ENCODE results near the gene DOCK7. TPM values are rescaled to one million over a fixed set of nuclear protein-coding genes. Genes with fewer than 3 reads are reported as not detected.
A peak's percentile ranks its signal among the peaks of the same experiment; 100 is the strongest.
"Not testable (repeated sequence)": the region's sequence is repeated elsewhere in the genome, so short reads cannot be mapped to it uniquely, and the experiment has no call there.

Gene DOCK7
- total RNA-seq, 2 experiments from 2014 or later, result 6.0 to 7.9 TPM

GRCh38 chr1:62529227-62529626 is 159.0 kb downstream of the DOCK7 start:
- Mint-ChIP-seq H3K27ac (no peak overlapping the region), H3K4me1 (ENCODE audit: low read depth) (no peaks in the 10 kb centered on the region), H3K36me3 (ENCODE audit: low read depth) (peaks cover 21% of the 10 kb centered on the region), H3K9me3 (no peaks in the 10 kb centered on the region), H3K27me3 (no peaks in the 10 kb centered on the region), H3K4me3 (no peak overlapping the region)
- Histone ChIP-seq H3K36me3 (ENCODE audit: insufficient read depth, low read length) (no peaks in the 10 kb centered on the region), H3K27ac (ENCODE audit: low read depth in 1 of 2, low read length in 2 of 2) (no peak overlapping the region), H3K4me3 (ENCODE audit: low read length) (no peak overlapping the region), H3K9me3 (ENCODE audit: control insufficient read depth in 1 of 2, insufficient read depth in 1 of 2, low read length in 2 of 2) (no peaks in the 10 kb centered on the region), H3K27me3 (ENCODE audit: control insufficient read depth in 1 of 2, insufficient read depth in 2 of 2, low read length in 2 of 2) (no peaks in the 10 kb centered on the region), H3K4me1 (ENCODE audit: insufficient read depth, low read length) (no peaks in the 10 kb centered on the region)
- ATAC-seq (ENCODE audit: poor library complexity) (no peak), DNase-seq (no peak)
- ChIA-PET CTCF (no interaction called here), POLR2A (interaction anchor here (1.1 kb wide), 1 partner anchor 21 kb away, joined by 3 read pairs; no protein-coding TSS in a partner anchor)
- intact Hi-C loops (cut with DNase I, micrococcal nuclease), result no loop called here
- no peak for TF ChIP-seq CTCF (IDR thresholded peaks at IDR 0.05)

- H3K27ac ChIP-seq (ENCODE audit: low read depth in 1 of 2, low read length in 2 of 2), result no peak overlapping the region
- Mint-ChIP-seq H3K27ac (no peak overlapping the region), H3K9me3 (no peaks in the 10 kb centered on the region), H3K4me1 (ENCODE audit: low read depth) (no peaks in the 10 kb centered on the region), H3K27me3 (no peaks in the 10 kb centered on the region), H3K36me3 (ENCODE audit: low read depth) (peaks cover 26% of the 10 kb centered on the region), H3K4me3 (no peak overlapping the region)
- DNase-seq, result peak in 3 of 14 experiments; percentile 23 to 39 (median 29)
- intact Hi-C loops (cut with DNase I, micrococcal nuclease), result no loop called here
- POLR2A ChIA-PET, result interaction anchor here (0.6 kb wide), 1 partner anchor 23 kb away, joined by 3 read pairs; no protein-coding TSS in a partner anchor
- H3K4me3 ChIP-seq (ENCODE audit: low read length), result no peak overlapping the region
- H3K9me3 ChIP-seq (ENCODE audit: control insufficient read depth in 1 of 2, insufficient read depth in 1 of 2, low read length in 2 of 2), result no peaks in the 10 kb centered on the region
- H3K36me3 ChIP-seq (ENCODE audit: insufficient read depth, low read length), result no peaks in the 10 kb centered on the region
- TF ChIP-seq CTCF (IDR thresholded peaks at IDR 0.05), result no peak
- no peaks in the 10 kb centered on the region for H3K4me1 ChIP-seq (ENCODE audit: insufficient read depth, low read length)
- no peaks in the 10 kb centered on the region for H3K27me3 ChIP-seq (ENCODE audit: control insufficient read depth in 1 of 2, insufficient read depth in 2 of 2, low read length in 2 of 2)
- CTCF ChIA-PET, result no interaction called here
- ATAC-seq (ENCODE audit: poor library complexity), result no peak
Measured at GRCh38 chr1:62528015-62528414, 160.2 kb downstream of the DOCK7 start.

- H3K36me3 ChIP-seq (ENCODE audit: insufficient read depth, low read length); H3K9me3 ChIP-seq (ENCODE audit: control insufficient read depth in 1 of 2, insufficient read depth in 1 of 2, low read length in 2 of 2); H3K4me3 ChIP-seq (ENCODE audit: low read length); H3K27ac Mint-ChIP-seq; DNase-seq; H3K9me3 Mint-ChIP-seq; ATAC-seq (ENCODE audit: poor library complexity); intact Hi-C loops (cut with DNase I, micrococcal nuclease); H3K27ac ChIP-seq (ENCODE audit: low read depth in 1 of 2, low read length in 2 of 2); H3K27me3 Mint-ChIP-seq; CTCF ChIA-PET; H3K4me3 Mint-ChIP-seq; POLR2A ChIA-PET; H3K4me1 ChIP-seq (ENCODE audit: insufficient read depth, low read length); H3K27me3 ChIP-seq (ENCODE audit: control insufficient read depth in 1 of 2, insufficient read depth in 2 of 2, low read length in 2 of 2); H3K4me1 Mint-ChIP-seq (ENCODE audit: low read depth): not testable (repeated sequence)
- peaks cover 26% of the 10 kb centered on the region for H3K36me3 Mint-ChIP-seq (ENCODE audit: low read depth)
Measured at GRCh38 chr1:62527346-62527745, 160.8 kb downstream of the DOCK7 start.

GRCh38 chr1:62523860-62524259 is 164.3 kb downstream of the DOCK7 start:
- H3K4me1 Mint-ChIP-seq (ENCODE audit: low read depth), result no peaks in the 10 kb centered on the region
- Histone ChIP-seq H3K27ac (ENCODE audit: low read depth in 1 of 2, low read length in 2 of 2) (no peak overlapping the region), H3K4me3 (ENCODE audit: low read length) (no peak overlapping the region), H3K9me3 (ENCODE audit: control insufficient read depth in 1 of 2, insufficient read depth in 1 of 2, low read length in 2 of 2) (no peaks in the 10 kb centered on the region), H3K36me3 (ENCODE audit: insufficient read depth, low read length) (no peaks in the 10 kb centered on the region), H3K4me1 (ENCODE audit: insufficient read depth, low read length) (no peaks in the 10 kb centered on the region), H3K27me3 (ENCODE audit: control insufficient read depth in 1 of 2, insufficient read depth in 2 of 2, low read length in 2 of 2) (no peaks in the 10 kb centered on the region)
- H3K9me3 Mint-ChIP-seq, result peaks cover 6% of the 10 kb centered on the region
- no peak overlapping the region for H3K4me3 Mint-ChIP-seq
- no peak for TF ChIP-seq CTCF (IDR thresholded peaks at IDR 0.05)
- intact Hi-C loops (cut with DNase I, micrococcal nuclease), result no loop called here
- no peak overlapping the region for H3K27ac Mint-ChIP-seq
- ChIA-PET POLR2A (no interaction called here), CTCF (no interaction called here)
- DNase-seq, result no peak
- no peak for ATAC-seq (ENCODE audit: poor library complexity)
- no peaks in the 10 kb centered on the region for H3K27me3 Mint-ChIP-seq
- H3K36me3 Mint-ChIP-seq (ENCODE audit: low read depth), result peaks cover 46% of the 10 kb centered on the region
